CD1c-positive myeloid dendritic cell (primary cell): ENCODE data around the gene TBC1D16.

Experiments used
- DNase-seq: peaks from one replicate; pipeline ENCODE4 v3.0.0-alpha.2; 2016; ENCODE audit errors: extremely low spot score

The TBC1D16 gene

DNA sequence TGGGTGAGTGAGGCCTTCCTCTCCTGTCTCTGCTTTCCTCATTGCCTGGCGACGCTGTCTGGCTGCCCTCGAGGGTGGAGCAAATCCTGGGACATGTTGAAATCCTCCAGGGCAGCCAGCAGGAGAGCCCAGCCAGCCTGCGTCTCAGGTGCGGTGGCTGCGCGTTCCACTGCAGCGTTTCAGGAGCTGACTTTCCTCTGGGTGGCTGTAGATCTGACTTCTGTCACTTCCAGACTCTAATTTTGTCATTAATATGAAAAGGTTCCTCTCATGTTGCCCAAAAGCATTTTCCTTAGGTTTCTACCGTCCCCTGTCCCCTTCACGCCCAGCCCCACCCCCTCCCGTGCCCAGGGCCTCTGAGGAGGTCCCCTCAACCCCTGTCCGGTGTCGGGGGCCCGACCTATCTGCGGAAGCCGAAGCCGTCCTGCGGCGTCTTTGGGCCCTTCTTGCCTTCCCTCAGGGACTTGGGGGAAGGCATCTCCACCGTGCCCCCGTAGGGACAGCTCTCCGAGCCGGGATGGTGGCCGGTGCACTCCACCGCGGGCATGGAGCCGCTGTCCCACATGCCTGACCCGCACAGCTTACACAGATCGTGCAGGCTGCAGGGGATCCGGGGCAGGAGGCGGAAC lies 95.1 kb downstream of the TBC1D16 start:
- DNase-seq = no peak

DNA sequence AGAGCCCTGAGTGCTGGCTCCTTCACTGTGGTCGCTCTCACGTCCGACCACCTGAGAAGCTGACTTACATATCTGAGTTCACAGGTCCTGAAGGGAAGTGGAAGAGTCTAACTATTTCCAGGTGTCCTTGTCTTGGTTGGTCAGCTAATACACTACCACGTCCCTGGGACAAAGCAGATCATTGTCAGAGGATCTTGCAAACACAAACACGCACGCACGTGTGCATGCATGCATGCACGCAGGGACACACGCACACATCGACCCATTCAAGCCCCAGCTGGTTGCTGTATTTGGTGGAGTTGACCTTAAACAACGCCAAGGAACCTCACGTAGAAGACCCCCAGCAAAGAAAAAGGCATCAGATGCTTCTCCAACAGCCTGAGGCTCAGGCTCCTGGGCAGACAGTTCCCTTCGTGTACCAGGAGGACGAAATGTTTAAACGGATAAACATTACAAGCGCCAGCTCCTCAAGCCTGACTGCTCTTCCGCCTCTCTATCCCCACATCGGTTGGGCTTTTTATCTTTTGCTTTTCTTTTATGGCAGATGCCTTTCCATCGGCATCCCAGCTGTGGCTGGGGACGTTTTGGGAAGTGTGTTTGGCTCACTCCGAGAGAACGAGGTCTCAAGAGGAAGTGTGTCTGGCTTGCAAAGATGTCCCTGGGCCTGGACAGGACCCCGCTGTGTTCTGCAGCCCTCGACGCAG lies 95.8 kb downstream of the TBC1D16 start:
- no peak for DNase-seq

- no peak for DNase-seq
Measured at GRCh38 chr17:79939094-79939435, 96.6 kb downstream of the TBC1D16 start.

DNA sequence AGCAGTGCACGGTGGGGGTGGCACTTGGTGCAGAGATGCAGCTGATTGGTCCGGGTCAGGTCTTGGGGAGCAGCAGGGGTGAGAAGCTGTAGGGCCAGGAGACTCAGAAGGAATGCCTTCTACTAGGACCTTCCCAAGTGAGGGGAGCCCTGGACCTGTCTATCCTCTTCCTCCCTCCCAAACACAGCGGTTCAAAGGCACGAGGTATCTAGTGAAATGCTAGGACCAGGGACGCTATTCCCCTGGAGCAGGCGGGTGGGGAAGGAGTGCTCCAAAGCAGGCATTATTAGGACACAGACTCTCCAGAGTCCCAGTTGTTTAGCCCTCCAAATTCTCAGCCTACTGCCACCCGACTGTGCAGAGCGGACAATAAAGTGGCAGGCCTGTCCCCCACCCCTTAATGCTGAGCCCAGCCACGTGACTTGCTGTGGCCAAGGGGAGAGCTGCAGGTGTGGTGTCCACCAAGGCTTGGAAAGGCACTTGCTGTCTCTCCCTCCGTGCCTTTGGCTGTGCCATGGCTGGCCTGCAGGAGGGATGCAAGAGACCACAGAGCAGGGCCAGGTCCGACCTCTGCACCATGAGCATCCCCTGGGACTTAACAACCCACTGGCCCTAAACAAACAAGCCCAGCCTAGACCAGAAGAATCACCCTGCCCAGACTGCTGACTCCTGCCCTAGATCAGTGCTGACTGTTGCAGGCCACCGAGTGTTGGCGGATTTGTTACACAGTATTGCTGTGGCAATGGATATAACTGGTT lies 97.2 kb downstream of the TBC1D16 start:
- DNase-seq = no peak

- DNase-seq = no peak
Measured at GRCh38 chr17:79937391-79938335, 98.0 kb downstream of the TBC1D16 start.

DNA sequence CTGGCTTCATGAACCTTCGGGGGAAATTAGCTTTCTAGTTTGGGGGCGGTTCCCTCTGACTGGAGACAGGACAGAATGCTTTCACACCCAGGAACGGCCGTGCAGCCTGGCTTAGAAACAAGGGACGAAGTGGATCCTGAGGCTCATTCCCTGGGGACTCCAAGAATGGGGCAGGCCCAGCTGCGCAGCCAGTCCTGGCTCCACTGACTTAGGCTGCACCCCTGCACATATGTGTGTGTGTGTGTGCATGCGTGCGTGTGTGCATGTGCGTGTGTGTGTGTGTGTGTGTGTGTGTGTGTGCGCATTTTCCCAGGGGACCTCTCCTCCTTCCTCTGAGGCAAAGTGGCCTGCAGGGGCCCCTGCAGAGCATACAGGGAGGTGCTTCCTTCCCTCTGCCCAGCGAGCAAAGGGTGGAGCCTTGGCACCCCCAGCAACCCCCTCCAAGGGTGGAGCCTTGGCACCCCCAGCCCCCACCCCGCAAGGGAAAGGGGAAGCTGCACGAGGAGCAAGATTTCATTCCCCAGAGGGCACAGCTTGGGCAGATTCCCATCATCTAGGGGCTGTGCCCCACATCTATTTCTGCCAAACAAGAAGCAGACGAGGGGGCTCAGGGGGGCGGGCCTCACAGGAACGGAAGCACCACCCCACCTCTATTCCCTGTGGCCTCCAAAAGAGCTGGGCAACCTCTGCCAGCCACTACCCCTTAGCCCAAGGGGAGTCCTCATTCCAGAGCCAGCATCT lies 98.9 kb downstream of the TBC1D16 start:
- peak; percentile 9 for DNase-seq

- no peak for DNase-seq
Measured at GRCh38 chr17:79936050-79936449, 99.6 kb downstream of the TBC1D16 start.

DNA sequence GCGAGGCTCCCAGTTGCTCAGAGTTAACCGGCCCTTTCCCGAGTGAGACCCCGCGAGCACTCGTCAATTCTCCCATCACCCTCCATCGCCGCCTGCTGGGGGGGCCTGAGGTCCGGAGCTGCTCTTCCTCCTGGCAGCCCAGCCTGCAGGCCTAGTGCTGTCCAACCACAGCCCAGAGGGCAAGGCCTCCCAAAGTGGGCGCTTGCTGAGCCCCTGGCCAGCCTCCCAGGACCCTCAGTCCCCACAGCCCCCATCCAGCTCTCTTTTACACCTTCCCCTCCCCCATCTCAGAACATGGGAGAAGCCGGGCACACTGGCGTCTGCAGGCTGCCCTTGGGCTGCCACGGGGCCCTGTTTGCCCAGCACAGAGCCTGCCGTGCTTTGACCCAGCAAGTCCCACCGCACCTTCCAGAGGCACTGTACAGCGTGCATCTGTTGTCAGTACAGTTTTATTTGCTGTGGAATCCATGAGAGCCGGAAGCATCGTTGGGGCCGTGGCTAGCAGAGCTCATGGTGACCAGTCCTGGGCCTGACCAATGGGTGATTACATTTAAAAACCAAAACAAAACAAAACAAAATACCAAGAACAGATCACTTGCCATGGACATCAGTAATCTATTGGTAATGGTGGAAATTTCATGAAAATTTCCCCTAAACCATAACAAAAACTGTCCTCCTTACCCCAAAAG lies 100.3 kb downstream of the TBC1D16 start:
- no peak for DNase-seq

- DNase-seq = no peak
Measured at GRCh38 chr17:79934653-79934970, 101.1 kb downstream of the TBC1D16 start.

GRCh38 chr17:79933863-79934652 lies 101.6 kb downstream of the TBC1D16 start:
- peak; percentile 64 for DNase-seq

GRCh38 chr17:79932451-79933306 lies 103.0 kb downstream of the TBC1D16 start:
- DNase-seq = no peak

DNA sequence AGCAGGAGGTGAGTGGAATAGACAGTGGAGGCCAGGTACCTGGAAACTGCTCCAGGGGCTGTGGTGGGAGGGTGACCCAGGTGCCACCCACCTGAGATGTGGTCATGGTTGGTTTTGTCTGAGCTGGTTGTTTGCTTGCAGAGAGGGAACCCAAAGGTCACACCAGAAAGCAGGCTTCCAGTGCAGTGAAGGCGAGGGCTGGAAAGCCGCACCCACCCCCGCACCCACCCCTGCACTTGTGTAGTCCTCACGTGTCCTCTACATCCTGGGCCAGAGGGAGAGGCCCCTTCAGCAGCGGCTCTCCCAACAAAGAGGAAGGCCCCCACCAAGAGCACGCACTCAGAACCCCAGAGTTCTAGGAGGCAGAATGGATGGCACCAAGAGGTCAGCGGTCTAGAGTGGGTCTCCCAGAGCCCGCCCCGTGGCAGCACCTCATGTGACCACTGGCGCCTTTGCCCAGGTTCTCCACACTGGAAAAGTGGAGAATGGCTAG lies 103.8 kb downstream of the TBC1D16 start:
- no peak for DNase-seq

DNA sequence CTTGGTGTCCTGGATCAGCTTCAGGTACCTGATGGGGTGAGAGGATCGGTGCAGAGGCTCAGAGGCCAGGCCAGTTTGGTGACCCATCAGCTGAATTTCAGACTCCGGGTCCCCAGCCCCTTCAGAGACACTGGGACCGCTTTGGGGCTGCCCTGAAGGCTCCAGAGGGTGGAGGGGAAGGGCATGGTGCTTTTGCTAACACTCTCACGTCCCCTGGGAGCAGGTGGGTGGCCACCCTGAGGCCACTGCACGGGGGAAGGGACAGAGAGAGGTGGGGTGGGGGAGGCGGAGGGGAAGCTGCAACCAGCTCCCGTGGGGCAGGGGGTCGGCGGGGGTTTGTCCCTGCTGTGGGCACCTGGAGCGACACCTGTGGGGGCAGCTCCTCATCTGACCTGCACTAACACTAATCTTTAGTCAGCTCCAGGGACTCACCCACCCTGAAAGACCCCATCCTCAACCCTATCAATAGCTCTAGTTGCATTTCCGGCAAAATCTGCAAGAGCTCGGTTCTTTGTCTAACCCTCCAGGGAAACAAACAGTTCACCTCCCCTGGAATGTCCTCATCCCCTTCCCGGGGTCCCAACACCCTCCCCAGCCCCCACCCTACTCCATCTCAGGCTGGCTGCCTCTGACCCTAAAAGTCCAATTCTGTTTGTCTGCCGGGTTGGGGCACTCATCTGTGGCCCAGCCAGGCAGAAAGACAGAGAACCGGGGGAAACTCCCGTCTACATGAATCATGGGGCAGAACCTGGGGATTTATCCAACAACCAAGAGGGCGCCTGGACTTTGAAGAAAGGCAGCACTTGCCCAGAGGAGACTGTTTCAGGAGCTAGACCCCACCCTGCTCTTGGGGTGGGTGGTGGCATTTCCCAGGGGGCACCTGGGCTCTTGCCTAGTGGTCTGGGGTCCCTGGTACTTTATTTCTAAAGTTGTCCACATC lies 104.5 kb downstream of the TBC1D16 start:
- no peak for DNase-seq

GRCh38 chr17:79930062-79930876 lies 105.4 kb downstream of the TBC1D16 start:
- DNase-seq = no peak

DNA sequence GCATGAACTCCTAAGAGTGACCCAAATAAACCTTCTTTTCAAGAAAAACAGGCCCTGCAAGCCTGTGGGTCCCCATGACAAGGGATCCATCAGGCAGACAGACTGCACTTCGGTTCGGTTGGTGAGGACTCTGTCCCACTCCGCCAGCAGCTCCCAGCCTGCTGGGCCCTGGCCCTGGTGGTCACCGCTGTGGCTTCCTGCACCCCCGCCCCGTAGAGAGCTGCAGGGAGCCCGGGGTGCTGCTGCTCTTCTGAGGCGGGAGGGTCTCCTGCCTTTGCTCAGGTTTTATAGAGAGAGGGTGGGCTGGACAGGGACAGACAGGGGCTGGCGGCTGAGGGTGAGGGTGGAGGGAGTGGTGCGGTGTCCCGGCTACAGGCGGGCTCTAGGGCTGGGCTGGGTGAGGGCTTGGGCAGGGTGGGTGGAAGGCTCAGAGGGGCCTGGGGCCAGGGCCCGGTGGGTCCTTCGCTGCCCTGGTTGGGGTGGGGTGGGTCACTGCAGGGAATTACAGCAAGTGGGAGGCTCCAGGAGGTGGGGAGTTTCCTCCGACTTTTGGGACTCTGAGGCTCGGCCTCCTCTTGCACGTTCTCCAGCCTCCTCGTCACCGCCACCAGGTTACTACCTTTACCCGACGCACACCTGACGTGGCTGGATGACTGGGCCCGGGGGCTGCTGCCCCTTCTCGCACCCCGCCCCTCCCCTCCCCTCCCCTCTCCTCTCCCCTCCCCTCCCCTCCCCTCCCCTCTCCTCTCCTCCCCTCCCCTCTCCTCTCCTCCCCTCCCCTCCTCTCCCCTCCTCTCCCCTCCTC lies 106.2 kb downstream of the TBC1D16 start:
- DNase-seq = no peak
